GM23338 (cell line): Measurements from ENCODE around the gene CACNB4.

ENCODE experiments used
- CREB1 ChIP-seq: fragments of 250-450 bp; sonication (Bioruptor Pico); IDR thresholded peaks from 2 replicates; pipeline ENCODE4 v1.5.0; 2020; ENCODE audit warnings: low read depth, mild to moderate bottlenecking, moderate library complexity
- EZH2 ChIP-seq: fragments of 200-600 bp; sonication (generic); IDR thresholded peaks from one replicate; pipeline ENCODE4 v1.8.0; 2017; ENCODE audit warnings: antibody characterized with exemption, mild to moderate bottlenecking, low read depth; ENCODE audit not compliant: unreplicated experiment
- EZH2phosphoT487 ChIP-seq: fragments of 200-600 bp; sonication (generic); IDR thresholded peaks from one replicate; pipeline ENCODE4 v1.8.1; 2018; ENCODE audit warnings: antibody characterized with exemption; ENCODE audit not compliant: unreplicated experiment
- JUNB ChIP-seq: IDR thresholded peaks from one replicate; pipeline ENCODE4 v1.6.1; 2016; ENCODE audit warnings: antibody characterized with exemption; ENCODE audit not compliant: unreplicated experiment
- POLR2AphosphoS5 ChIP-seq: IDR thresholded peaks from 2 replicates; pipeline ENCODE4 v1.6.1; 2016; ENCODE audit warnings: antibody characterized with exemption, low read depth
- STAT1 ChIP-seq: IDR thresholded peaks from one replicate; pipeline ENCODE4 v1.6.1; 2016; ENCODE audit warnings: antibody characterized with exemption; ENCODE audit not compliant: unreplicated experiment
- TF ChIP-seq, protein P1 (sequence below), 2 experiments: fragments of 200-600 bp in 1 of 2; sonication (generic) in 1 of 2; conservative IDR thresholded peaks; 2 replicates each; pipeline versions ENCODE4 v1.5.1 to v1.6.1; 2016 to 2017; ENCODE audit warnings: antibody characterized with exemption in 2 of 2, low read depth in 2 of 2, mild to moderate bottlenecking in 2 of 2, moderate library complexity in 1 of 2
- TF ChIP-seq, protein P2 (sequence below): IDR thresholded peaks from one replicate; pipeline ENCODE4 v1.6.1; 2018; ENCODE audit warnings: antibody characterized with exemption; ENCODE audit not compliant: unreplicated experiment
- TF ChIP-seq, protein P3 (sequence below): IDR thresholded peaks from 2 replicates; pipeline ENCODE4 v1.6.1; 2016; ENCODE audit warnings: antibody characterized with exemption

DNA sequence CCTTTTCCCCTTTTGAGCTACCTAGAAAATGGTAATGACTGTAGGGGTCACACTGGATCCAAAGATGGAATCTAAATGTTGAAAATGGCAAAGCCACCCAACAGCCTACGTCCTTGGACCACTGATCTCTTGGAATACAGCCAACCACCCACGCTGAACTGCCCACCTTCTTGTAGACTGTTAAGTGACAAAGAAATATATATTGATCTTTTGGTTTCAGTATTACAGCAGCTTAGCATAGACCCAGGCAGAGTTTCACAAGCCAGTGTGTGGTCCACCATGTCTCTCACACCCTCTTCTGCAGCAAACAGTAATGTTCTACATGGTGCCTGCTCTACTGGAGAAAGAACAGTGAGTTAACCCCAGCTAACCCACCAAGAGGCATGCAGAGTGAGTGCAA lies 20.2 kb downstream of the CACNB4 start:
- TF ChIP-seq, protein P1, sequence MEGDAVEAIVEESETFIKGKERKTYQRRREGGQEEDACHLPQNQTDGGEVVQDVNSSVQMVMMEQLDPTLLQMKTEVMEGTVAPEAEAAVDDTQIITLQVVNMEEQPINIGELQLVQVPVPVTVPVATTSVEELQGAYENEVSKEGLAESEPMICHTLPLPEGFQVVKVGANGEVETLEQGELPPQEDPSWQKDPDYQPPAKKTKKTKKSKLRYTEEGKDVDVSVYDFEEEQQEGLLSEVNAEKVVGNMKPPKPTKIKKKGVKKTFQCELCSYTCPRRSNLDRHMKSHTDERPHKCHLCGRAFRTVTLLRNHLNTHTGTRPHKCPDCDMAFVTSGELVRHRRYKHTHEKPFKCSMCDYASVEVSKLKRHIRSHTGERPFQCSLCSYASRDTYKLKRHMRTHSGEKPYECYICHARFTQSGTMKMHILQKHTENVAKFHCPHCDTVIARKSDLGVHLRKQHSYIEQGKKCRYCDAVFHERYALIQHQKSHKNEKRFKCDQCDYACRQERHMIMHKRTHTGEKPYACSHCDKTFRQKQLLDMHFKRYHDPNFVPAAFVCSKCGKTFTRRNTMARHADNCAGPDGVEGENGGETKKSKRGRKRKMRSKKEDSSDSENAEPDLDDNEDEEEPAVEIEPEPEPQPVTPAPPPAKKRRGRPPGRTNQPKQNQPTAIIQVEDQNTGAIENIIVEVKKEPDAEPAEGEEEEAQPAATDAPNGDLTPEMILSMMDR (conservative IDR thresholded peaks at IDR 0.05; ENCODE audit: low read depth in 2 of 2): no peak
- no peak for TF ChIP-seq EZH2
- TF ChIP-seq JUNB: no peak
- TF ChIP-seq POLR2AphosphoS5: no peak
- TF ChIP-seq STAT1: no peak
- TF ChIP-seq, protein P2, sequence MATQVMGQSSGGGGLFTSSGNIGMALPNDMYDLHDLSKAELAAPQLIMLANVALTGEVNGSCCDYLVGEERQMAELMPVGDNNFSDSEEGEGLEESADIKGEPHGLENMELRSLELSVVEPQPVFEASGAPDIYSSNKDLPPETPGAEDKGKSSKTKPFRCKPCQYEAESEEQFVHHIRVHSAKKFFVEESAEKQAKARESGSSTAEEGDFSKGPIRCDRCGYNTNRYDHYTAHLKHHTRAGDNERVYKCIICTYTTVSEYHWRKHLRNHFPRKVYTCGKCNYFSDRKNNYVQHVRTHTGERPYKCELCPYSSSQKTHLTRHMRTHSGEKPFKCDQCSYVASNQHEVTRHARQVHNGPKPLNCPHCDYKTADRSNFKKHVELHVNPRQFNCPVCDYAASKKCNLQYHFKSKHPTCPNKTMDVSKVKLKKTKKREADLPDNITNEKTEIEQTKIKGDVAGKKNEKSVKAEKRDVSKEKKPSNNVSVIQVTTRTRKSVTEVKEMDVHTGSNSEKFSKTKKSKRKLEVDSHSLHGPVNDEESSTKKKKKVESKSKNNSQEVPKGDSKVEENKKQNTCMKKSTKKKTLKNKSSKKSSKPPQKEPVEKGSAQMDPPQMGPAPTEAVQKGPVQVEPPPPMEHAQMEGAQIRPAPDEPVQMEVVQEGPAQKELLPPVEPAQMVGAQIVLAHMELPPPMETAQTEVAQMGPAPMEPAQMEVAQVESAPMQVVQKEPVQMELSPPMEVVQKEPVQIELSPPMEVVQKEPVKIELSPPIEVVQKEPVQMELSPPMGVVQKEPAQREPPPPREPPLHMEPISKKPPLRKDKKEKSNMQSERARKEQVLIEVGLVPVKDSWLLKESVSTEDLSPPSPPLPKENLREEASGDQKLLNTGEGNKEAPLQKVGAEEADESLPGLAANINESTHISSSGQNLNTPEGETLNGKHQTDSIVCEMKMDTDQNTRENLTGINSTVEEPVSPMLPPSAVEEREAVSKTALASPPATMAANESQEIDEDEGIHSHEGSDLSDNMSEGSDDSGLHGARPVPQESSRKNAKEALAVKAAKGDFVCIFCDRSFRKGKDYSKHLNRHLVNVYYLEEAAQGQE: no peak
- TF ChIP-seq EZH2phosphoT487: no peak
- no peak for TF ChIP-seq CREB1 (CRISPR knock-in tag)
- TF ChIP-seq, protein P3, sequence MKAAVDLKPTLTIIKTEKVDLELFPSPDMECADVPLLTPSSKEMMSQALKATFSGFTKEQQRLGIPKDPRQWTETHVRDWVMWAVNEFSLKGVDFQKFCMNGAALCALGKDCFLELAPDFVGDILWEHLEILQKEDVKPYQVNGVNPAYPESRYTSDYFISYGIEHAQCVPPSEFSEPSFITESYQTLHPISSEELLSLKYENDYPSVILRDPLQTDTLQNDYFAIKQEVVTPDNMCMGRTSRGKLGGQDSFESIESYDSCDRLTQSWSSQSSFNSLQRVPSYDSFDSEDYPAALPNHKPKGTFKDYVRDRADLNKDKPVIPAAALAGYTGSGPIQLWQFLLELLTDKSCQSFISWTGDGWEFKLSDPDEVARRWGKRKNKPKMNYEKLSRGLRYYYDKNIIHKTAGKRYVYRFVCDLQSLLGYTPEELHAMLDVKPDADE: no peak
